ENCODE results near the gene MBD5. TPM values are rescaled to one million over a fixed set of nuclear protein-coding genes. Genes with fewer than 3 reads are reported as not detected.

Gene MBD5
- total RNA-seq (67.9 and 69.7 TPM in 2 replicates), polyA plus RNA-seq (9.7 and 10.9 TPM in 2 replicates), polyA minus RNA-seq (21.4 and 24.2 TPM in 2 replicates)
- total RNA-seq (2013): 31.0 TPM

- H3K4me1 ChIP-seq (ENCODE audit: control insufficient read depth in 2 of 2, insufficient read depth in 2 of 2, low read length in 2 of 2): peaks cover 23 to 37% of the 10 kb centered on the region in 2 donors
- POLR2A ChIA-PET: interaction anchor here (0.7 to 1.6 kb wide), 4 partner anchors 178 to 1565 kb away, joined by 3 to 21 read pairs (median 4); no protein-coding TSS in a partner anchor
- peak within 1 kb of the TSS; percentile 91 to 92 for H3K27ac ChIP-seq (ENCODE audit: low read length in 2 of 2)
- H3K4me3 Mint-ChIP-seq: peak within 1 kb of the TSS; percentile 99
- H3K4me3 ChIP-seq (ENCODE audit: control extremely low read depth in 1 of 5, extremely low read depth in 1 of 5, insufficient read depth in 1 of 5, low read depth in 2 of 5, low read length in 4 of 5): peak within 1 kb of the TSS; percentile 79 to 95 (median 80)
- DNase-seq (no peak), ATAC-seq (ENCODE audit: low read depth) (peak; percentile 42)
- WGBS (ENCODE audit: insufficient coverage): 0% methylated on average over 3 of the region's 11 CpGs
- H3K27me3 ChIP-seq (replicated peaks in 1 of 4; ENCODE audit: control extremely low read depth in 1 of 4, control insufficient read depth in 3 of 4, insufficient read depth in 4 of 4, low read length in 3 of 4): no peaks in the 10 kb centered on the region
- H3K36me3 ChIP-seq (replicated peaks in 1 of 2; ENCODE audit: control extremely low read depth in 1 of 2, control insufficient read depth in 1 of 2, extremely low read depth in 1 of 2, insufficient read depth in 2 of 2, low read length in 1 of 2): no peaks in the 10 kb centered on the region
- no peak for TF ChIP-seq CTCF (IDR thresholded peaks at IDR 0.05)
- TF ChIP-seq EZH2 (IDR thresholded peaks at IDR 0.05; ENCODE audit: borderline replicate concordance, insufficient read depth, low read depth, low read length, poor library complexity, severe bottlenecking): no peak
- peaks cover 50% of the 10 kb centered on the region for H3K4me1 Mint-ChIP-seq
- peak within 1 kb of the TSS; percentile 95 for H3K4me2 ChIP-seq (replicated peaks; ENCODE audit: low read depth, low read length, poor library complexity, severe bottlenecking)
- H3K79me2 ChIP-seq (ENCODE audit: control insufficient read depth, insufficient read depth, low read length): peaks cover 95% of the 10 kb centered on the region
- H3K9me3 Mint-ChIP-seq (ENCODE audit: insufficient read depth): no peaks in the 10 kb centered on the region
- H2AFZ ChIP-seq (ENCODE audit: insufficient read depth, low read depth, low read length, poor library complexity, severe bottlenecking): peak within 1 kb of the TSS; percentile 91
- CTCF ChIA-PET: interaction anchor here (0.7 to 1.9 kb wide), 5 partner anchors 8 to 488 kb away, joined by 3 to 12 read pairs (median 3); no protein-coding TSS in a partner anchor
- H3K27ac Mint-ChIP-seq: peak within 1 kb of the TSS; percentile 94
- H3K9me3 ChIP-seq (ENCODE audit: control extremely low read depth in 1 of 3, control insufficient read depth in 2 of 3, insufficient read depth in 1 of 3, low read length in 2 of 3): no peaks in the 10 kb centered on the region
- H3K27me3 Mint-ChIP-seq: no peaks in the 10 kb centered on the region
- peaks cover 8% of the 10 kb centered on the region for H4K20me1 ChIP-seq (ENCODE audit: control insufficient read depth, insufficient read depth, low read length, poor library complexity, severe bottlenecking)
- H3K9ac ChIP-seq (ENCODE audit: low read length): peak within 1 kb of the TSS; percentile 82
- intact Hi-C loops (cut with micrococcal nuclease): loop anchor here (10.0 kb wide), 1 partner anchor 1004 kb away; no protein-coding TSS in a partner anchor
Observed at GRCh38 chr2:148021059-148021861, at the start of gene MBD5. TSS of gene MBD5 (plus strand) at chr2:148021091.

DNA sequence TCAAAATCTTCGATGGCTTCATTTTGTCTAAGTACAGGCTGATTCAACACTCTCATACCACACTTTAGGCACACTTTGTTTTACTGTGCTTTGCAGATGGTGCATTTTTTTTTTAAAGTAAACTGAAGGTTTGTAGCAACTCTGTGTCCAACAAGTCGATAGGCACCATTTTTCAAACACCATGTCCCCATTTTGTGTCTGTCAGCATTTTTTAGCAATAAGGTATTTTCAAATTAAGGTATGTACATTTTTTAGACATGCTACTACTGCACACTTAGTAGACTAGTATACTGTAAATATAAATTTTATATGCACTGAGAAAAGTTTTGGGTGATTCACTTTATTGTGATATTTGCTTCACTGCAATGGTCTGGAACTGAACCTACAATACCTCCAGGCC, 44.8 kb upstream of the MBD5 start:
- no peak for DNase-seq

More for the DNA sequence above, 44.8 kb upstream of the MBD5 start:
- WGBS (ENCODE audit: insufficient coverage): no CpG with 5 or more reads among the region's 2 CpGs
- H3K9ac ChIP-seq (ENCODE audit: low read length): no peak overlapping the region
- peaks cover 25% of the 10 kb centered on the region for H3K79me2 ChIP-seq (ENCODE audit: control insufficient read depth, insufficient read depth, low read length)
- H2AFZ ChIP-seq (ENCODE audit: insufficient read depth, low read depth, low read length, poor library complexity, severe bottlenecking): no peak overlapping the region
- Mint-ChIP-seq H3K9me3 (ENCODE audit: insufficient read depth) (no peaks in the 10 kb centered on the region), H3K4me3 (no peak overlapping the region), H3K27ac (no peak overlapping the region), H3K4me1 (peaks cover 19% of the 10 kb centered on the region), H3K27me3 (no peaks in the 10 kb centered on the region)
- H3K9me3 ChIP-seq (ENCODE audit: control extremely low read depth in 1 of 3, control insufficient read depth in 2 of 3, insufficient read depth in 1 of 3, low read length in 2 of 3): no peaks in the 10 kb centered on the region
- no peaks in the 10 kb centered on the region for H3K27me3 ChIP-seq (replicated peaks in 1 of 4; ENCODE audit: control extremely low read depth in 1 of 4, control insufficient read depth in 3 of 4, insufficient read depth in 4 of 4, low read length in 3 of 4)
- no peak overlapping the region for H3K4me3 ChIP-seq (ENCODE audit: control extremely low read depth in 1 of 5, extremely low read depth in 1 of 5, insufficient read depth in 1 of 5, low read depth in 2 of 5, low read length in 4 of 5)
- H3K4me2 ChIP-seq (replicated peaks; ENCODE audit: low read depth, low read length, poor library complexity, severe bottlenecking): no peak overlapping the region
- ATAC-seq (ENCODE audit: low read depth): no peak
- H3K36me3 ChIP-seq (replicated peaks in 1 of 2; ENCODE audit: control extremely low read depth in 1 of 2, control insufficient read depth in 1 of 2, extremely low read depth in 1 of 2, insufficient read depth in 2 of 2, low read length in 1 of 2): peaks cover 4 to 21% of the 10 kb centered on the region in 2 experiments
- peaks cover 30% of the 10 kb centered on the region for H4K20me1 ChIP-seq (ENCODE audit: control insufficient read depth, insufficient read depth, low read length, poor library complexity, severe bottlenecking)
- ChIA-PET CTCF (interaction anchor here (0.7 kb wide), 1 partner anchor 794 kb away, joined by 3 read pairs; no protein-coding TSS in a partner anchor), POLR2A (interaction anchor here (0.6 kb wide), 1 partner anchor 227 kb away, joined by 5 read pairs; no protein-coding TSS in a partner anchor)
- no peaks in the 10 kb centered on the region for H3K4me1 ChIP-seq (ENCODE audit: control insufficient read depth in 2 of 2, insufficient read depth in 2 of 2, low read length in 2 of 2)
- H3K27ac ChIP-seq (ENCODE audit: low read length in 2 of 2): no peak overlapping the region
- intact Hi-C loops (cut with micrococcal nuclease): no loop called here
- no peak for TF ChIP-seq CTCF (IDR thresholded peaks at IDR 0.05)
- no peak for TF ChIP-seq EZH2 (IDR thresholded peaks at IDR 0.05; ENCODE audit: borderline replicate concordance, insufficient read depth, low read depth, low read length, poor library complexity, severe bottlenecking)
